Measurements from ENCODE around the gene SERPINE1.

The SERPINE1 gene

GRCh38 chr7:101170617-101171441 is 43.9 kb downstream of the SERPINE1 start:
- DNase-seq (ENCODE audit: low read depth): no peak

GRCh38 chr7:101171442-101171837 is 44.5 kb downstream of the SERPINE1 start:
- no peak for DNase-seq (ENCODE audit: low read depth)

- DNase-seq (ENCODE audit: low read depth): no peak
Observed at GRCh38 chr7:101172005-101172853, 45.3 kb downstream of the SERPINE1 start.

- no peak for DNase-seq (ENCODE audit: low read depth)
Observed at GRCh38 chr7:101172854-101173751, 46.2 kb downstream of the SERPINE1 start.

- DNase-seq (ENCODE audit: low read depth): no peak
Observed at GRCh38 chr7:101173752-101174244, 46.9 kb downstream of the SERPINE1 start.

- DNase-seq (ENCODE audit: low read depth): no peak
Observed at GRCh38 chr7:101174322-101174854, 47.5 kb downstream of the SERPINE1 start.

- no peak for DNase-seq (ENCODE audit: low read depth)
Observed at GRCh38 chr7:101175664-101176063, 48.8 kb downstream of the SERPINE1 start.

- DNase-seq (ENCODE audit: low read depth): no peak
Observed at GRCh38 chr7:101177644-101178043, 50.7 kb downstream of the SERPINE1 start.

GRCh38 chr7:101179117-101179516 is 52.2 kb downstream of the SERPINE1 start:
- DNase-seq (ENCODE audit: low read depth): no peak

- DNase-seq (ENCODE audit: low read depth): no peak
Observed at GRCh38 chr7:101179713-101180112, 52.8 kb downstream of the SERPINE1 start.

- DNase-seq (ENCODE audit: low read depth): no peak
Observed at GRCh38 chr7:101180130-101180755, 53.3 kb downstream of the SERPINE1 start, which contains the start of gene NAT16. Gene NAT16 (minus strand): TSS chr7:101180293. CDS start chr7:101174807, 5,486 bp downstream.

GRCh38 chr7:101185258-101185839 is 58.4 kb downstream of the SERPINE1 start:
- no peak for DNase-seq (ENCODE audit: low read depth)

GRCh38 chr7:101186194-101186593 is 59.3 kb downstream of the SERPINE1 start:
- DNase-seq (ENCODE audit: low read depth): no peak

GRCh38 chr7:101186844-101187428 is 60.0 kb downstream of the SERPINE1 start:
- no peak for DNase-seq (ENCODE audit: low read depth)

Measured in activated T-helper 1 cell treated with Interleukin-2 at 50 U/mL for 16 hours (primary cell).